NCI-H2196 treated with DMSO at 0.1 percent for 48 hours (cell line): ENCODE data around the gene GFOD1.

ENCODE experiments used
- DNase-seq: peaks from one replicate; lab custom pipeline; 2025; ENCODE audit not compliant: unreplicated experiment; lab: John Stamatoyannopoulos, UW

Gene GFOD1

DNA sequence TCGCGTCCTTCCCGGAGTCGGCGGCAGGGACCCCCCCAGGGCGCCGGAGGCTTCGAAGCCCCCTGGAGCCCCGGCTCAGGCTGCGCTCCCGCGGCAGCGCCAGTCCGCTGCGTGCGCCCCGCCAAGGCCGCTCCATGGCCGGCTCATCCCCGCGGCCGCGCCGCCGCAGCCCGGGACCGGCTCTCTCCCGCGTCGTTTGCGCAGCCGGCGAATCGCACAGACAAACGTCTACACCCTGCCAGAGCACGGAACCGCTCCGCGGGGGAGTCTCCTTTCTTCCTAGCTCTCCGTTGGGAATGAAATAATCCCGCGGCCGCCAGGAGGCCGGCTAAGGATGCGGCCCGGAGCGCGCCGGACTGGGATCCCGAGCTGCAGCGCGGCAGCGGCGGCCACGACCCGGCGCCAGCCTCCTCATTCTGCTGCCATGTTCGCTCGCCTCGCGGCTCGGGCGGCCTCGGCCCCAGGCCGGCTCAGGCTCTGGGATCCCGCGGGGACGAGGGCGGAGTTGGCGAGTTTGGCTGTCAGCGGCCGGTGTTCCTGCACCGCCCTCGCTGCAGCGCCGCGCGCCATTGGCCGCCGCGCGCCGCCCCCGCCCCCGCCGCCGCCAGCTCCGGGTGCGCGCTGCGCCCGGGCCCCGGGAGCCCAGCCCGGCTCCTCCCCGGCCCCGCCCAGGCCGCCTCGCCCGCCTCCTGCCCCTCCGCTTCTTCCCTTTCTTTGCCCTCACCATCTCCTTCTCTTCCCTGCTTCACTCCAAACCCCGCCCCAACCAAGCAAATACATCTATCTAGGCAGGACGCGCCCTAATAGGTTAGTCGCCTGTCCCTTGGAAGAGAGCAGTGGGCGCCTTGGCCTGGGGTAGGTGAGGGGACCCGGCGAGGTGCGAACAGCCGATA lies at the start of gene GFOD1:
Gene GFOD1 (minus strand): TSS at position 479 of the 893 bp plus-strand sequence. CDS start 710 bp downstream, outside the sequence.
- DNase-seq, result peak; percentile 65

DNA sequence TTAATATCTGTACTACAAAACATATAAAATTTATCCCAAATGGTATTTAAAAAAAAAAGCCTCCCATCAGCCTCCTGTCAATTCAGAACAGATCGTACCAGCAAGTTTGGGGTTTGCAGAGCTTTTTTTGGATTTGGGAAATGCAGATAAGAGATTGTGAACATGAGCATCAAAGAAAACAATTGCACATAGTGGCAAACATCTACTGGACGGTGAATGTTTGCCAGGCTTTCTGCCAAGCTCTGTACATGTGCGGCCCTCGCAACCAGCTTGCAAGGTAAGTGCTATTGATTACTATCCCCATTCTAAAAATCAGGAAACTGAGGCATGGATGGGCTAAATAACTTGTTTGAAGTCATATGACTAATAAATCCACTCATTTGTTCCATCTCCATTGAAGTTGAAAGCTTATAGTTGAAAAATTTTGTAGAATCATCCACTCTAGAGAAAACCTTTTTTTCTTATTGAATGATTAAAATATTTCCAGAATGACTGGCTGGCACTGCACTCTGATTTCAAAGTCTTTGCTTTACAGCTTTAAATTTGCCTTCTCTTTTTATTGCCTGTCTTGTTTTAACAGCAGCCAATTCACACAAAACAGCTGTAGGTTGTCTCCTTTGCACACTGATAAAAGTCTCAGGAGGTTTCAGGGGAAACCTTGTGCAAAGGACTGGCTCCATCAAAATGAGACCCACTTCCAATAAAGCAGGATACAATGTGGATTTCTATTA lies 49.6 kb upstream of the GFOD1 start:
- DNase-seq, result no peak

DNA sequence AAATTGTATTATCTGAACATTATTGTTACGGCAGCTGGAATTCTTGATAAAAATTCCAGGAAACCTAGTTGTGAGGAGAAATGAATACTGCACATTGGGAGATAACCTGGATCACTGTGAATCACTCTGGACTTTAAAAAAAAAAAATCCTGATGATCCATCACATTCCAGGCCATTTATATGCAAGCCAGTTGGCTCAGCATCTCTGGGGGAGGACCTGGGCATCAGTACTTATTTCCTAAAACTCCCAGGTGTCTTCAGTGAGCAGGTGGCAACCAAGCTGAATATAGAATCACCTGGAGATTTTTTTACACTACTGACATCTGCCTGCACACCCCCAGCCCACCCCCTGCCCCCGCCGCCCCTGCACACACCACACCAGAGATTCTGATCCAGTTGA lies 47.9 kb upstream of the GFOD1 start:
- no peak for DNase-seq

DNA sequence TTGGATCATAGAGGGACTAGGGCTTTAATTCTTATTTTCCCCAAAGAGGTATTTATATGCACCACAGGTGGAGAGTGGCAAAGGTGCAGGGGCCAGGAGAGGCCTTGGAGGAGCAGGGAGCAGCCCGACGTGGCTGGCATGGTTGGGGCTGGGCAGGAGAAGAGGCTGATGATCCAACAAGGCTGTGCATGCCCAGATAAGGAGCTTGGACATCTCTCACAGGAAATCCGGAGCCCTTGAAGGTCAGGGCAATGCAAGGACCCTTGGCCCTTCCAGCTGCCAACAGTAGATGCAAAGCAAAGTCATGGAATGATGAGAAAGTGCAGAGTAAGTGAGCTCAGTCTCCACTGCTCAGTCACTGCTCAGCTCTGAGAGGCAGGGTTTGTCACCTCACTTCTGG lies 47.1 kb upstream of the GFOD1 start:
- DNase-seq, result no peak

GRCh38 chr6:13531956-13532355 lies 44.6 kb upstream of the GFOD1 start:
- DNase-seq, result no peak

DNA sequence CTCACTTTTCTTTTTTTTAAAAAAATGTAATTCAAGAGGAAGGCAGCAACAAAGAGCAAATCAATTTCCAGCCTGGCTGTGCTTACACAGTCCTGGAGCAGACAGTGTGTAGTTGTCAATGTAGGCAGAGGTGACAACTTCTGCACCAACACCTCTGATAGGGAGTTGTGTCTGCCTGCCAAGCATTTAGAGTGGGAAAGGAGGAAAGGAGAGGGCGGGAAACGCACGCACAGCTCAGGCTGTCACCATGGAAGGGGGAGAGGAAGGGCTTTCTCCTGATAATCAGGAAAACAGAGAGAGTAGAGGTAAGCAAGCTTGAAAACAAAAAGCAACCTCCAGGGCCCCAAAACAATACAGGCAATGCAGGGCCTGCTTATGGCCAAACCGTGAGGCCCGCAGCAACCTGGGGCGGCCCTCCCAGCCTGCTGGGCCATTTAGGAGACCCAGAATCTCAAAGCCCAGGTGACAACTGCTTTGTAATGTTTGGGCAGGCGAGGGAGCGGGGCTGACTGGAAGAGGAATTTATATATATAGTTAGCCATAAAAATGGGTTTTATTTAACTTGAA lies 41.5 kb upstream of the GFOD1 start:
- DNase-seq, result no peak

DNA sequence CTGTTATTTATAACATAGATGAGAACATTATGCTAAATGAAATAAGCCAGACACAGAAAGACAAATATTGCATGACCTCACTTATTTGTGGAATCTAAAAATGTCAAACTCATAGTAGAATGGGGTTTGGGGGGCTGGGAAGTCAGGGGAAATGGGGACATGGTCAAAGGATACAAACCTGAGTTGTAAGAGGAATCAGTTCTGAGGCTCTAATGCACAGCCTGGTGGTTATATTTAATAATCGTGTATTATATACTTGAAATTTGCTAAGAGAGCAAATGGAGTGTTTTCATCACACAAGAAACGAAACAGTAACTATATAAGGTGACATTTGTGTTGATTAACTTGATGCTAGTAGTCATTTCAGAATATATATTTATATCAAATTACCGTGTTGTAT lies 40.8 kb upstream of the GFOD1 start:
- no peak for DNase-seq

GRCh38 chr6:13527671-13528056 lies 40.3 kb upstream of the GFOD1 start:
- DNase-seq, result no peak

GRCh38 chr6:13526727-13527670 lies 39.6 kb upstream of the GFOD1 start:
- DNase-seq, result peak; percentile 19

DNA sequence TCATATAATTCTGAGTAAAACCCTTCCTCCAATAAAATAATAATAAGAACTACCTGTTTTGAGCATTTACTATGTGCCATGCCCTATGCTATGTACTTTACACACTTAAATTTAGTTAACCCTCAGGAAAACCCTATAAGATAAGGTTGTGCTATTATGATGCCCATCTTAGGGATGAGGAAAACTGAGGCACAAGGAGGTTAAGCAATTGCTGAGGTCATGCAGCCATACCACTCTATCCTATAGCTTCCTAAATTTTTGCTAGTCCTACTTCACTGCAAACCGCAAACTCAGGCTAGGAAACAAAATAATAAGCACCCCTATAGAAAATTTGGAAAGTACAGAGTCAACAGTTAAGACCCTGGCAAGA lies 38.9 kb upstream of the GFOD1 start:
- no peak for DNase-seq

DNA sequence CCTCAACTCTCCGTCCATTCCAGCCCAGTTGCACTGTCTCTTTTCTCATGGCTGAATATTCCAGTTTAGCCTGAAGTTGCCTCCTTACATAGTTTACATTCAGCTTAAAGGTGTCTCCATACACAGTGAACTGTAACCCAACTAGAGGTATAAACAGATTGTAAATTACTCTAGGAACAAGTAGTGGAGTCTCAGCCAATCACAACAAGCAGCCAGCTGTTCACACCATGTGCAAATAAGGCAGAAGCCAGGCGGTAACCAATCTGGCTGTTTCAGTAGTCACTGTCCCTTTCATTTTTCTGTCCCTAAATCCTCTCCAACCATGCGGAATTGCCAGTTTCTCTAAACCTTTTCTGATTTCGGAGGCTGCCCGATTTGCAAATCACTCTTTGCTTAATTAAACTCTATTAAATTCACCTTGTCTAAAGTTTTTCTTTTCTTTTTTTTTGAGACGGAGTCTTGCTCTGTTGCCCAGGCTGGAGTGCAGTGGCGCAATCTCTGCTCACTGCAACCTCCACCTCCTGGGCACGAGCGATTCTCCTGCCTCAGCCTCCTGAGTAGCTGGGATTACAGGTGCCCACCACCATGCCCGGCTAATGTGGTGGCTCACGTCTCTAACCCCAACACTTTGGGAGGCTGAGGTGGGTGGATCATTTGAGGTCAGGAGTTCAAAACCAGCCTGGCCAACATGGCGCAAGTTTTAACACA lies 37.6 kb upstream of the GFOD1 start:
- no peak for DNase-seq

DNA sequence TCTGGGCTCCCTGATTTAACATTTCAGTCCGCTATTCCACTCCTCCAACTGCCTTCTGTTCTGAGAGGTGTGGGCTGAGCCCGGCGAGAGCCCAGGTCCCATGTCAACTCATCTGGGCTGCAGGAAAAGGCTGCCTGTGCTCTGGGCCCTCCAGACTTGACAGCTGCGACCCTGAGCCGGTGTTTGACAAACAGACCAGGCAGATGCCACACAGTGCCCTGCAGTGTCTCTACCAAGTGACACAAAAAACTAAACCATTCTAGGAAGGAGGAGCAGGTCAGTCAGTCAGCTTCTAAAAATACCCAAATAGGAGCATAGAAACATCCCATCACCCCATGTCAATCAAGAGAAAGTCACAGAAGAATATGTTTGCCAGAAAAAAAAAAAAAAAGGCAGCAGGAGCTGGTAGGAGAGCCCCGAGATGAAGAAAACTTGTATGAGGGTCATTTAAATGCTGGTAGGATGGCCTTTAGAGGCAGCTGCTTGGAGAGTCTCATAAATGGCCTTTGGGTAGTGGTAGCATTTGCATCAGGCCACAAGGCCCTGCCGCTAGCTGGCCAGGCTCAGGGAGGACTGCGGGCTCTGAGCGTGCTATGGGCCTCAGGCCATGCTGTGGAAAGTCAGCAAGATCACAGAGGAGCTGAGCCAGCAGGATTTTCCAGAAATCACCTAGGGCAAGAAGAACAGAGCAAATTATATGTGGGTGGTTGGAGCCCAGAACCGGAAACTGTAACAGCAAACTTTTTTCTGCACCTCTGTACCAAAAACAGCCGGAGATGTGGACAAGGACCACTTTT lies 36.6 kb upstream of the GFOD1 start:
- DNase-seq, result no peak

- DNase-seq, result no peak
Observed at GRCh38 chr6:13522656-13523055, 35.3 kb upstream of the GFOD1 start.

DNA sequence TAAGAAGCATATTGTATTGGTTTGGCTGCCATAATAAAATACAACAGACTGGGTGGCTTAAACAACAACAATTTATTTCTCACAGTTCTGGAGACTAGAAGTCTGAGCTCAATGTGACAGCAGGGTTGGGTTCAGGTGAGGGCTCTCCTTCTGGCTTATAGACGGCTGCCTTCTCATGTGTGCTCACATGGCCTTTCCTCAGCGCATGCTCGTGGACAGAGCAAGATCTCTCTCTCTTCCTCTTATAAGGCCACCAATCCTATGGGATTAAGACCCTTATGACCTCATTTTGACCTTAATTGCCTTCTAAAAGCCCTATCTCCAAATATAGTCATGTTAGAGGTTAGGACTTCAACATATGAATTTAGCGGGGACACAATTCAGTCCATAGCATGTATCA lies 32.4 kb upstream of the GFOD1 start:
- DNase-seq, result no peak

- DNase-seq, result no peak
Observed at GRCh38 chr6:13517116-13517515, 29.7 kb upstream of the GFOD1 start.

DNA sequence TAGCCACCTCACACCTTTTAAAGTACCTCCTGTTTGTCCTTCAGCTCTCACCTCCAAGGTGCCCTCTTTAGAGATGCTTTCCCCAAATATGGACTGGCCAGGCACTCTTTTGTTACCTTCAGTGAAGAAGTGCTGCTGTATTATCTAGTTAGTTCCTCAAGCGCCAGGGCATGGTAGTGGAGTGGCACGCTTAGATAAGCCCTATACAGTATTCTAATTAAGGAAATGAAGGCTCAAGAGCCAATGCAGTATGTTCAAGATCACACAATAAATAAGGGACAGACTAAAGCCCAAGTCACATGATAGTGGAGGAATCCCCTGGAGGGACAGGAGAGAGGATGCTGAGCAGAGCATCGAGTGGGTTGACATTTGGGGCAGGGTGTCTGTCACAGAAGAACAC lies 28.5 kb upstream of the GFOD1 start:
- DNase-seq, result no peak

- DNase-seq, result no peak
Observed at GRCh38 chr6:13513626-13514502, 26.5 kb upstream of the GFOD1 start.

GRCh38 chr6:13512900-13513299 lies 25.5 kb upstream of the GFOD1 start:
- no peak for DNase-seq
